ENCODE data around the gene IDH3A. TPM values are rescaled to one million over a fixed set of nuclear protein-coding genes. Genes with fewer than 3 reads are reported as not detected.
A peak's percentile ranks its signal among the peaks of the same experiment; 100 is the strongest.

The IDH3A gene
- total RNA-seq, 1 experiment from 2014 or later: 40.2 TPM

GRCh38 chr15:78177447-78177873 lies 28.3 kb downstream of the IDH3A start:
- H4K91ac ChIP-seq (ENCODE audit: insufficient read length, low read depth, low read length): no peak overlapping the region
- H2BK120ac ChIP-seq (ENCODE audit: low read depth, low read length, poor library complexity, severe bottlenecking): no peak overlapping the region
- no peaks in the 10 kb centered on the region for H4K20me1 ChIP-seq (ENCODE audit: control insufficient read depth, insufficient read depth, insufficient read length)
- H3K9me3 Mint-ChIP-seq: no peaks in the 10 kb centered on the region
- no peak overlapping the region for H2AFZ ChIP-seq (ENCODE audit: low read length)
- H4K5ac ChIP-seq (ENCODE audit: insufficient read length, low read depth, low read length): no peak overlapping the region
- TF ChIP-seq, protein P1, sequence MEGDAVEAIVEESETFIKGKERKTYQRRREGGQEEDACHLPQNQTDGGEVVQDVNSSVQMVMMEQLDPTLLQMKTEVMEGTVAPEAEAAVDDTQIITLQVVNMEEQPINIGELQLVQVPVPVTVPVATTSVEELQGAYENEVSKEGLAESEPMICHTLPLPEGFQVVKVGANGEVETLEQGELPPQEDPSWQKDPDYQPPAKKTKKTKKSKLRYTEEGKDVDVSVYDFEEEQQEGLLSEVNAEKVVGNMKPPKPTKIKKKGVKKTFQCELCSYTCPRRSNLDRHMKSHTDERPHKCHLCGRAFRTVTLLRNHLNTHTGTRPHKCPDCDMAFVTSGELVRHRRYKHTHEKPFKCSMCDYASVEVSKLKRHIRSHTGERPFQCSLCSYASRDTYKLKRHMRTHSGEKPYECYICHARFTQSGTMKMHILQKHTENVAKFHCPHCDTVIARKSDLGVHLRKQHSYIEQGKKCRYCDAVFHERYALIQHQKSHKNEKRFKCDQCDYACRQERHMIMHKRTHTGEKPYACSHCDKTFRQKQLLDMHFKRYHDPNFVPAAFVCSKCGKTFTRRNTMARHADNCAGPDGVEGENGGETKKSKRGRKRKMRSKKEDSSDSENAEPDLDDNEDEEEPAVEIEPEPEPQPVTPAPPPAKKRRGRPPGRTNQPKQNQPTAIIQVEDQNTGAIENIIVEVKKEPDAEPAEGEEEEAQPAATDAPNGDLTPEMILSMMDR (conservative IDR thresholded peaks at IDR 0.05): peak; percentile 87
- H3K18ac ChIP-seq (ENCODE audit: insufficient read length, low read depth, low read length): no peak overlapping the region
- H3K56ac ChIP-seq (ENCODE audit: insufficient read length, low read depth, low read length): no peak overlapping the region
- H4K8ac ChIP-seq (replicated peaks; ENCODE audit: insufficient read length, low read depth, low read length): no peak overlapping the region
- no peak overlapping the region for H2BK20ac ChIP-seq (ENCODE audit: low read depth, low read length, poor library complexity, severe bottlenecking)
- no peak overlapping the region for H3K4me2 ChIP-seq (ENCODE audit: insufficient read depth, insufficient read length, low read length)
- no peak overlapping the region for H2BK5ac ChIP-seq (ENCODE audit: insufficient read length, low read length)
- no peak overlapping the region for H2BK15ac ChIP-seq (ENCODE audit: low read depth, low read length)
- no peaks in the 10 kb centered on the region for H3K79me1 ChIP-seq (ENCODE audit: insufficient read depth, low read depth, low read length, poor library complexity, severe bottlenecking)
- H3K4ac ChIP-seq (ENCODE audit: low read depth, low read length): no peak overlapping the region
- H3K27me3 ChIP-seq (ENCODE audit: insufficient read depth, low read length): no peaks in the 10 kb centered on the region
- H3K27me3 Mint-ChIP-seq (ENCODE audit: low read depth): no peaks in the 10 kb centered on the region; the same call in 1 of the 2 replicates
- H3K9me3 ChIP-seq (ENCODE audit: control insufficient read depth, low read depth, low read length): no peaks in the 10 kb centered on the region
- H3K79me2 ChIP-seq (ENCODE audit: insufficient read depth, low read length): no peaks in the 10 kb centered on the region
- H3K9ac ChIP-seq (ENCODE audit: extremely low read depth, insufficient read length, low read length): no peak overlapping the region
- peaks cover 4 to 6% (median 4%) of the 10 kb centered on the region in 3 experiments; a peak in 6 of 7 replicates for H3K36me3 Mint-ChIP-seq (ENCODE audit: insufficient read depth in 1 of 3, low read depth in 3 of 3)
- no peak overlapping the region for H3K27ac ChIP-seq (ENCODE audit: insufficient read length, low read depth, low read length)
- DNase-seq: peak; percentile 82
- H2BK12ac ChIP-seq (ENCODE audit: insufficient read length, low read depth, low read length): no peak overlapping the region
- H3K4me1 Mint-ChIP-seq: no peaks in the 10 kb centered on the region
- H3K23ac ChIP-seq (ENCODE audit: insufficient read length, low read depth, low read length): no peak overlapping the region
- no peak overlapping the region for H3K4me3 Mint-ChIP-seq
- H3K23me2 ChIP-seq (ENCODE audit: insufficient read length, low read depth, low read length, poor library complexity, severe bottlenecking): no peaks in the 10 kb centered on the region
- no peak overlapping the region for H3K27ac Mint-ChIP-seq
- H3K4me1 ChIP-seq (ENCODE audit: insufficient read depth, low read length): no peaks in the 10 kb centered on the region
- no peak overlapping the region for H3K14ac ChIP-seq (ENCODE audit: insufficient read depth, low read length)
- H2AK5ac ChIP-seq (ENCODE audit: insufficient read length, low read length): no peak overlapping the region
- no peak overlapping the region for H3T11ph ChIP-seq (ENCODE audit: low read length)
- no CpG with 5 or more reads among the region's 12 CpGs for WGBS (ENCODE audit: extremely low coverage, insufficient read length, low lambda C conversion rate)
